Epithelial cell of esophagus (primary cell): Measurements from ENCODE around the gene RHOH.

Source experiments
- DNase-seq: peaks from one replicate; pipeline ENCODE4 v3.0.0; 2010; ENCODE audit warnings: low read depth
- H3K4me3 ChIP-seq: 2 replicates; pipeline ENCODE4 v1.5.1; 2011; ENCODE audit warnings: mild to moderate bottlenecking, low read length, control low read depth
- CTCF ChIP-seq: IDR thresholded peaks from 2 replicates; pipeline ENCODE4 v1.5.1; 2011; ENCODE audit warnings: low read depth, mild to moderate bottlenecking, low read length, control low read depth, inconsistent platforms; ENCODE audit not compliant: insufficient read depth; ENCODE audit errors: missing control alignments

The RHOH gene

GRCh38 chr4:40178672-40179071, 18.2 kb upstream of the RHOH start:
- peak; percentile 33 for DNase-seq
- no peak for TF ChIP-seq CTCF
- H3K4me3 ChIP-seq = no peak overlapping the region

GRCh38 chr4:40179360-40179759, 17.5 kb upstream of the RHOH start:
- DNase-seq = no peak
- no peak overlapping the region for H3K4me3 ChIP-seq
- no peak for TF ChIP-seq CTCF

GRCh38 chr4:40180356-40180755, 16.5 kb upstream of the RHOH start:
- peak; percentile 92 for DNase-seq
- TF ChIP-seq CTCF = no peak
- H3K4me3 ChIP-seq = no peak overlapping the region

- no peak for DNase-seq
- TF ChIP-seq CTCF = no peak
- H3K4me3 ChIP-seq = no peak overlapping the region
These were observed 14.8 kb upstream of the RHOH start for GRCh38 chr4:40182001-40182400.

- no peak for TF ChIP-seq CTCF
- no peak overlapping the region for H3K4me3 ChIP-seq
- DNase-seq = no peak
These were observed 13.9 kb upstream of the RHOH start for GRCh38 chr4:40182954-40183353.

GRCh38 chr4:40183615-40184411, 13.0 kb upstream of the RHOH start:
- no peak for TF ChIP-seq CTCF
- no peak overlapping the region for H3K4me3 ChIP-seq
- peak; percentile 88 for DNase-seq
